Calu3 (cell line): ENCODE measurements around the gene BUD31. TPM values are rescaled to one million over a fixed set of nuclear protein-coding genes. Genes with fewer than 3 reads are reported as not detected.

ENCODE experiments used
- BruUV-seq: library from RNA; stranded (reverse); fragments of 400-500 nt; replicated peaks from 2 replicates; lab custom pipeline; 2021; lab: Mats Ljungman, UMichigan
- CTCF ChIA-PET: fragments of 300-600 bp; sonication (Branson Sonifier 250); formaldehyde crosslinking; loops from one replicate; lab custom pipeline; 2022; ENCODE audit warnings: antibody characterized with exemption; lab: Charles Lee
- DNase-seq: peaks from one replicate; pipeline ENCODE4 v3.0.0; 2022
- H3K27ac Mint-ChIP-seq: one replicate; pipeline ENCODE4 v1.8.0; 2022; ENCODE audit warnings: mixed read lengths; ENCODE audit not compliant: unreplicated experiment
- H3K27me3 Mint-ChIP-seq: one replicate; pipeline ENCODE4 v1.8.0; 2022; ENCODE audit warnings: mixed read lengths; ENCODE audit not compliant: unreplicated experiment
- H3K36me3 Mint-ChIP-seq: one replicate; pipeline ENCODE4 v1.8.0; 2022; ENCODE audit warnings: mild to moderate bottlenecking, moderate library complexity, mixed read lengths; ENCODE audit not compliant: insufficient read depth, unreplicated experiment
- H3K4me1 Mint-ChIP-seq: one replicate; pipeline ENCODE4 v1.8.0; 2022; ENCODE audit warnings: mild to moderate bottlenecking, low read depth, mixed read lengths; ENCODE audit not compliant: unreplicated experiment
- H3K4me3 Mint-ChIP-seq: one replicate; pipeline ENCODE4 v1.8.0; 2022; ENCODE audit warnings: mild to moderate bottlenecking, low read depth, moderate library complexity, mixed read lengths; ENCODE audit not compliant: unreplicated experiment
- H3K9me3 Mint-ChIP-seq: one replicate; pipeline ENCODE4 v1.8.0; 2022; ENCODE audit warnings: low read depth, mixed read lengths; ENCODE audit not compliant: unreplicated experiment
- intact Hi-C: fragments of 100-400 bp; cut with micrococcal nuclease; formaldehyde crosslinking; loops from one replicate; pipeline ENCODE4 v1.10.0; 2022; ENCODE audit not compliant: unreplicated experiment
- total RNA-seq: library from RNA; stranded (reverse); gene quantifications from 2 replicates; pipeline ENCODE4 v1.2.3, GENCODE V29; 2022
- TF ChIP-seq, protein P1 (sequence below): fragments of 200-600 bp; IDR thresholded peaks from one replicate; pipeline ENCODE4 v1.8.0; 2022; ENCODE audit warnings: antibody characterized with exemption; ENCODE audit not compliant: unreplicated experiment

The BUD31 gene
- total RNA-seq, 1 experiment from 2014 or later = 82.7 TPM

DNA sequence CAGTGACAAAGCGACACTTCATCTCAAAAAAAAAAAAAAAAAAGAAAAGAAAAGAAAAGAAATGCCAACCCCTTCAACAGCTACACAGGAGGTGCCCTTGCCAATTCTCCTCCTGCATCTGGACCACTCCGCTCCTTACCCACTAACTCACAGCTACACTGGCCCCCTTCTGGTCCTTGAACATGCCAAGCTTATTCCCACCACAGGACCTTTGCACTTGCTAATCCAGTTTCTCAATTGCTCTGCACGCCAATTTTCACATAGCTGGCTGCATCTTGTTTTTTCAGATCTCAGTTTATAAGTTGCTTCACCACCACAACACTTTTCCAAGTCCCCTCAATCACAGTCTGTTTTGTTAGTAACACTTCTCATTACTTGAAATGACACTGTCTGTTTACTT is 5.9 kb upstream of the BUD31 start:
- Mint-ChIP-seq H3K27ac (no peak overlapping the region), H3K4me3 (no peak overlapping the region), H3K4me1 (peaks cover 8% of the 10 kb centered on the region), H3K9me3 (no peaks in the 10 kb centered on the region), H3K27me3 (no peaks in the 10 kb centered on the region), H3K36me3 (peaks cover 65% of the 10 kb centered on the region)
- CTCF ChIA-PET = no interaction called here
- TF ChIP-seq, protein P1, sequence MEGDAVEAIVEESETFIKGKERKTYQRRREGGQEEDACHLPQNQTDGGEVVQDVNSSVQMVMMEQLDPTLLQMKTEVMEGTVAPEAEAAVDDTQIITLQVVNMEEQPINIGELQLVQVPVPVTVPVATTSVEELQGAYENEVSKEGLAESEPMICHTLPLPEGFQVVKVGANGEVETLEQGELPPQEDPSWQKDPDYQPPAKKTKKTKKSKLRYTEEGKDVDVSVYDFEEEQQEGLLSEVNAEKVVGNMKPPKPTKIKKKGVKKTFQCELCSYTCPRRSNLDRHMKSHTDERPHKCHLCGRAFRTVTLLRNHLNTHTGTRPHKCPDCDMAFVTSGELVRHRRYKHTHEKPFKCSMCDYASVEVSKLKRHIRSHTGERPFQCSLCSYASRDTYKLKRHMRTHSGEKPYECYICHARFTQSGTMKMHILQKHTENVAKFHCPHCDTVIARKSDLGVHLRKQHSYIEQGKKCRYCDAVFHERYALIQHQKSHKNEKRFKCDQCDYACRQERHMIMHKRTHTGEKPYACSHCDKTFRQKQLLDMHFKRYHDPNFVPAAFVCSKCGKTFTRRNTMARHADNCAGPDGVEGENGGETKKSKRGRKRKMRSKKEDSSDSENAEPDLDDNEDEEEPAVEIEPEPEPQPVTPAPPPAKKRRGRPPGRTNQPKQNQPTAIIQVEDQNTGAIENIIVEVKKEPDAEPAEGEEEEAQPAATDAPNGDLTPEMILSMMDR = no peak
- intact Hi-C loops = no loop called here
- BruUV-seq = no TSS peak
- no peak for DNase-seq

DNA sequence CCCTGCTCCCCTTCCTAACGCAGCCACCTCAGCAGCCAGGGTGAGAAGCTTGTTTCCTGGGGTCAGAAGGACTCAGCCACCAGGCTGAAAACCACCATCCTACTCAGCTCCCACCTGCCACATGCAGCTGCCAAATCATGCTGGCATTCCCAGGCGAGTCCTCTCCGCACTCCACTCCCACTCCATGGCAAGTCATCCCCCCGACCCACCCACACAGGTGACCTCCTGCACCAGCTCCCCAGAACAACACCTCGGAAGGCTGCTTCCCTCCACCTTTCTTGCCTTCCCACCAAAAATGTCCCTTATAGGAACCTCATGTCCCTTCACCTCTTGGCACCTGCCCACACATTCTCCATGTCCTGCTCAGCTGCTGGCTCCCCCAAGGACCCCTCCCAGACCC is 5.0 kb upstream of the BUD31 start:
- Mint-ChIP-seq H3K9me3 (no peaks in the 10 kb centered on the region), H3K4me1 (peaks cover 4% of the 10 kb centered on the region), H3K36me3 (peaks cover 65% of the 10 kb centered on the region), H3K27me3 (no peaks in the 10 kb centered on the region), H3K27ac (no peak overlapping the region), H3K4me3 (no peak overlapping the region)
- CTCF ChIA-PET = no interaction called here
- DNase-seq = no peak
- intact Hi-C loops = no loop called here
- TF ChIP-seq, protein P1 = no peak
- no TSS peak for BruUV-seq

DNA sequence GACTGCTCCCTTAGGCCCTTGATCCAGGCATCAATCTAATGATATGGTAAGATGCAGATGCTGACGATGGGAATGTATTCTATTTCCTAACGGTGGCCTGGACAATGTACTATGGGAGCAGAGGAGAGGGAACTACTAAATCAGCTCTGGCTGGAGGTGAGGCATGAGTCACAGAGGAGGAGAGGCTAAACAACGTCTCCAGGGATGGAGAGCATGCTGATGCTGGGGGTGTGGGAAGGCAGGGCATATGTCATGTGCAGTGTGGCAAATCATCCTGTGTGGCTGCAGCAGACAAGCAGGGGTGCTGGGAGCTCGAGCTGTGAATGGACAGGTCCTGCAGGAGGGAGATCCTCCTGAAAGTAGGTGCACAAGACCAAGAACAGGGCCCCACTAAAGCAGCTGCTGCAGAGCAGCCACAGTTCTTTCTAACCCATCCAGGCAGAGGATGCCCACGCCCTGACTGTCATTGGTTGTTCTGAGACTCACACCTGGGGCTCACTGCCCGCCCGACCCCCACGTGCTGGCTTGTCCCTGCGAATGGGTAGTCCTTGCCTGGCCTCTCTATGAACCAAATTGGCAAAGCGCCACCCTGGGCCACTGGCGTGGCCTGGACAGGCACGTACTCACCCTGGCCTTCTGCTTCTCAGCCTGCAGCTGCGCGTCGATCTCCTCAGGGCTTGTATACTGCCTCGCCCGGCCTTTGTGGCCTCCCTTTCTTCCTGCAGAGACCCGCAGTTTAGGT is 4.4 kb upstream of the BUD31 start:
- Mint-ChIP-seq H3K9me3 (no peaks in the 10 kb centered on the region), H3K27ac (no peak overlapping the region), H3K4me1 (no peaks in the 10 kb centered on the region), H3K36me3 (peaks cover 67% of the 10 kb centered on the region), H3K27me3 (no peaks in the 10 kb centered on the region), H3K4me3 (no peak overlapping the region)
- no peak for DNase-seq
- TF ChIP-seq, protein P1 = no peak
- no TSS peak for BruUV-seq
- intact Hi-C loops = no loop called here
- CTCF ChIA-PET = no interaction called here

DNA sequence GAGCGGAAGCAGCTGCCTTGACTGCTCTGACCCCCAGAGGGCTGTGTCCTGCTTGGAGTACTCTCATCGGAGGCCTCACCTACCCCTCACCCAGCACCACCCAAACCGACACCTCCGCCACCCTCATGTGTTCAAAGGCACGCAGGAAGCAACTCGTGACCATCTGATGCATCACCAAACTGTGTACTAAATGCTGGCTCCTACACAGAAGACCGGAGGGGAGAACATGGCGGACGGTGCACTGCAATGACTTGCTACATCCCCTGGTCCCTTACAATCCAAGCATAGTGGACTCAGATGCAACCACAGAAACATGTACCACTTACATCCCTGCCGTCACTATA is 3.8 kb upstream of the BUD31 start:
- intact Hi-C loops = no loop called here
- BruUV-seq = no TSS peak
- no peak for DNase-seq
- TF ChIP-seq, protein P1 = no peak
- H3K27me3 Mint-ChIP-seq = no peaks in the 10 kb centered on the region
- H3K9me3 Mint-ChIP-seq = no peaks in the 10 kb centered on the region
- no peak overlapping the region for H3K27ac Mint-ChIP-seq
- H3K4me1 Mint-ChIP-seq = no peaks in the 10 kb centered on the region
- H3K36me3 Mint-ChIP-seq = peaks cover 66% of the 10 kb centered on the region
- no peak overlapping the region for H3K4me3 Mint-ChIP-seq
- CTCF ChIA-PET = interaction anchor here (0.7 kb wide), 2 partner anchors 39 to 88 kb away, joined by 4 read pairs; no protein-coding TSS in a partner anchor
